ENCODE measurements around the gene IQCH. TPM values are rescaled to one million over a fixed set of nuclear protein-coding genes. Genes with fewer than 3 reads are reported as not detected.

The IQCH gene
- total RNA-seq (1 to 10 TPM in 8 of 9 donors, under 1 TPM in 1; 0.93 to 7.3 (median 3.0) TPM), polyA plus RNA-seq (1 to 10 TPM in 1 of 3 donors, under 1 TPM in 2; 0.67 to 2.9 (median 0.97) TPM)
- long read RNA-seq, donor 1, result 0 reads
- long read RNA-seq, donor 2, result 0 reads
- long read RNA-seq, donor 3, result 0 reads
- long read RNA-seq, donor 4, partial matches to known transcripts, result 1 of 1 reads
- long read RNA-seq, donor 4, other reads (novel, unspliced or antisense), result 0 of 1 reads
- long read RNA-seq, donor 5, partial matches to known transcripts, result 0 of 6 reads
- long read RNA-seq, donor 5, other reads (novel, unspliced or antisense), result 6 of 6 reads
- long read RNA-seq, donor 6, partial matches to known transcripts, result 0 of 3 reads
- long read RNA-seq, donor 6, other reads (novel, unspliced or antisense), result 2 of 3 reads
- long read RNA-seq, donor 7, result 0 reads
- long read RNA-seq, donor 8, result 0 reads
- long read RNA-seq, donor 9, result 0 reads
- long read RNA-seq, donor 10, result 0 reads

- intact Hi-C loops (cut with DNase I), result no loop called here
- TF ChIP-seq CTCF (IDR thresholded peaks at IDR 0.05), result peak in 3 of 6 experiments; percentile 8 to 24 (median 9)
- peak; percentile 72 to 89 for TF ChIP-seq POLR2A (IDR thresholded peaks at IDR 0.05)
- DNase-seq, result peak; percentile 97 to 99 (median 99)
- no peaks in the 10 kb centered on the region for H3K36me3 ChIP-seq (replicated peaks in 1 of 2)
- no peaks in the 10 kb centered on the region for H3K27me3 ChIP-seq
- peak within 1 kb of the TSS; percentile 88 to 95 (median 92) for H3K27ac ChIP-seq
- H3K9me3 ChIP-seq (replicated peaks in 1 of 3), result no peaks in the 10 kb centered on the region
- peak within 1 kb of the TSS; percentile 76 to 99 (median 79) for H3K4me3 ChIP-seq
- H3K4me1 ChIP-seq (replicated peaks in 1 of 2), result peaks cover 4 to 28% of the 10 kb centered on the region in 2 donors
- WGBS, 4 donors, result 0 to 1% (median 1%) methylated on average over 25 to 76 of the region's 76 CpGs
Observed at GRCh38 chr15:67254238-67255175, at the start of gene IQCH, which contains the start of gene AAGAB. Gene IQCH, plus strand, starts transcription at chr15:67254786. Its CDS starts 111 bp downstream, at chr15:67254897. Gene AAGAB, minus strand, starts transcription at chr15:67254661. Its CDS starts 30 bp downstream, at chr15:67254631.

GRCh38 chr15:67207555-67208207 lies 46.9 kb upstream of the IQCH start:
- DNase-seq, result no peak
- H3K4me1 ChIP-seq (replicated peaks in 1 of 2), result no peaks in the 10 kb centered on the region
- H3K36me3 ChIP-seq (replicated peaks in 1 of 2), result peaks cover 0 to 14% of the 10 kb centered on the region in 2 donors
- no peak overlapping the region for H3K27ac ChIP-seq
- H3K27me3 ChIP-seq, result no peaks in the 10 kb centered on the region
- TF ChIP-seq POLR2A (IDR thresholded peaks at IDR 0.05) (no peak), CTCF (IDR thresholded peaks at IDR 0.05) (no peak)
- intact Hi-C loops (cut with DNase I), result no loop called here
- no peak overlapping the region for H3K4me3 ChIP-seq
- whole genome bisulfite sequencing, 4 donors, result 69 to 82% (median 72%) methylated on average over 3 of the region's 3 CpGs
- H3K9me3 ChIP-seq (replicated peaks in 1 of 3), result no peaks in the 10 kb centered on the region

GRCh38 chr15:67208396-67208795 lies 46.2 kb upstream of the IQCH start:
- Histone ChIP-seq H3K36me3 (replicated peaks in 1 of 2) (peaks cover 0 to 7% of the 10 kb centered on the region in 2 donors), H3K9me3 (replicated peaks in 1 of 3) (no peaks in the 10 kb centered on the region), H3K4me3 (no peak overlapping the region), H3K27me3 (no peaks in the 10 kb centered on the region), H3K27ac (no peak overlapping the region), H3K4me1 (replicated peaks in 1 of 2) (no peaks in the 10 kb centered on the region)
- no peak for TF ChIP-seq POLR2A (IDR thresholded peaks at IDR 0.05)
- TF ChIP-seq CTCF (IDR thresholded peaks at IDR 0.05), result no peak
- intact Hi-C loops (cut with DNase I), result no loop called here
- no peak for DNase-seq
- 67 to 97% (median 94%) methylated on average over 2 of the region's 2 CpGs for WGBS, 4 donors
